H4 (cell line): ENCODE data around the gene FOXN3. TPM values are rescaled to one million over a fixed set of nuclear protein-coding genes. Genes with fewer than 3 reads are reported as not detected.

ENCODE experiments used
- DNase-seq: peaks from one replicate; pipeline ENCODE4 v3.0.0-alpha.2; 2015; ENCODE audit warnings: low spot score
- total RNA-seq: library from RNA; depleted of rRNA; stranded (reverse); fragments of >200 nt; shearing (Covaris generic); gene quantifications from 2 replicates; pipeline ENCODE4 v1.2.3, GENCODE V29; 2014

FOXN3 gene
- total RNA-seq, 1 experiment from 2014 or later: 12.2 TPM

DNA sequence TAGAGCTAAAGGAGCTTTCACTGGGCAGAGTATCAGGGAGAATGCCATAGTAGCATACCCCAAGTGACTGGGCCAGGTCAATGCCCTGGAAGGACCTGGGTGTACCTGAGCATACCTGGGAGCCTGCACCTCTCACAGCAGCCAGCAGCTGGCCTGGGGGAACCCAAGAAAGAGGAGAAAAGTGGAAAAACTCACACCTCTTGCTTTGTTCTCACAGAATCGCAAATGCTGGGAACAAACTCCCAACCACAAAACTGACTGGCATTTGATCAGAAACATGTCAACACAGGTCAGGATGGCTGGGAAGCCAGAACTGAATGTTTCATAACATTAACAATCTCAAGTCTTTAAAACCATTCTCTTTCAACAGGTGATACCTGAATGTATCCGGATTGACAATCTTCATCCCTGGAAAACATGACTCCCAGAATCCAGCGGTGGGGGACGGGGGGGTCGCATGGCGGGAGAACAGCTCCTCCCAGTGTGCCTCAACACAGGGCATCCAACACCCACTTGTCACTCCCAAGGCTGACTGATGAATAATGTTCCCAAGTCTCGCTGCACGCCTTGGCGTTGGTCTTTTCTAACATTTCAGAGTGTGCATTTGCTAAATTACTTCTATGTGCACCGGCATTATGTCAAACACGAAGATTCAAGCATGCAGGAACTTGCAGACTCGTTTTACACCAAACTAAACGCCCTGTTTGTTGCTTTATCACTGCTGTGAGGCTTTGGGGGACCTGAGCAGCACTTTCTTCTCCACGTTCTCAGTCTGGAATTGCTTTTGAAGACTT lies 7.9 kb downstream of the FOXN3 start:
- DNase-seq: no peak

DNA sequence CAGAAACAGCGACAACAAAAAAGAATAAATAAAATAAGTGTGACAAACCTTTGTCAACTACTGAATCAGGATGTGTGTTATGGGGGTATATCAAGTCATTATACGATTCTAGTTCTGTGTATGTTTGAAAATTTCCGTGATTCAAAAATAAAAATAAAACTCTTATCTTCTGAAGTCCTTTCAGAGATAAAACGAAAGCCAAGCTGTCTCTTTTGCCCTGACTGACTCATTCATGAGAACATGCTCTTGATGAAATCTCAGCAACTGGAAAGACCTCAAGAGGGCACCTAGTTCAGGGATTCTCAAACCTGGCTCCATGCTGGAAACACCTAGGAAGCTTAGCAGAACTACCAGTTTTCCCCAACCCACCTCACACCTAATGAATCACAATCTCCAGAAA lies 9.2 kb downstream of the FOXN3 start:
- DNase-seq: no peak

DNA sequence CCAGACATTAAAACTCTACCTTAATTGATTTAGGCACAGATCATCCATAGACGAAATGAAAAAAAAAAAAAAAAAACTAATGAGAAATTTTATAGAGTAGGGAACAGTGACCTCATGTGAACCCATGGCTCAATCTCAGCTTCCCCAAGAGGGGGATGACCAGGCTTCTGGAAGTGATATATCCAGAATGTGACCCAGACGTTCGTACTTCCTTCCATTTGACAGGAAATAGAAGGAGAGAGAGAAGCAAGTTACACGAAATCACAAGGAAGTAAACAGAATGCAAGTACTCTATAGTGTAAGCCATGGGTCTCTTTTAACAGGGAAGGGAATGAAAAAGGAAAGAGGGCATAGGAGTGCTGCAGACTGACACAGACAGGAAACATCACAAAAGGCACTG lies 10.1 kb downstream of the FOXN3 start:
- DNase-seq: no peak

DNA sequence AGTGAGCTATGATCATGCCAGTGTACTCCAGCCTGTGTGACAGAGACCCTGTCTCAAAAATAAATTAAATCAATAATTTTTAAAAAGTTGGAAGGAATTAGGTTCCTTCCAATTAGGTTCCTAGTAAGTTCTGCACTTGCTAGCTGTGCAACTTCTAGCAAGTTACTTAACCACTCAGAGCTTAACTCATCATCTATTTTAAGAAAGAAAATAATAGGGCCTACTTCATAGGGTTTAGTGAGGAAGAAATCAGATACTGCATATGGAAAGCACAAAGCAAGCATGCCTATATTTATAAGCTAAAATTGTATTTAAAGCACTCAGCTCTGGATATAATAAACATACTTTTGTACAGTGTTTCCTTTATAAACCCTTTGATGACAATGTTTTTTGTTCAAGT lies 10.7 kb downstream of the FOXN3 start:
- no peak for DNase-seq

DNA sequence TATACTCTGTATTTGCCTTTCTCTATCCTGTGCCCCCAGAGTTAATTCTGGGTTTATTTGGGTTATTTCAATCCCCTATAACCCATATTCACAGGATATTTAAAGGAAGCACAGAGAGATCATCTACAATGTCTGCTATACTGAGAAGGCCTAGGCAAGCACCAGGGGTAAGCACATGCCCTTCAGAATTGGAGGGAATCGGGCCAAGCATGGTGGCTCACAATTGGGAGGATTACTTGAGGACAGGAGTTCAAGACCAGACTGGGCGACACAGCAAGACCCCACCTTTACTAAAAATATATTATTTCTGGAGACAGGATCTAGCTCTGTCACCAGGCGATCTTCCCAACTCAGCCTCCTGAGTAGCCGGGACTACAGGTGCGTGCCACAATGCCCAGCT lies 11.3 kb downstream of the FOXN3 start:
- no peak for DNase-seq

DNA sequence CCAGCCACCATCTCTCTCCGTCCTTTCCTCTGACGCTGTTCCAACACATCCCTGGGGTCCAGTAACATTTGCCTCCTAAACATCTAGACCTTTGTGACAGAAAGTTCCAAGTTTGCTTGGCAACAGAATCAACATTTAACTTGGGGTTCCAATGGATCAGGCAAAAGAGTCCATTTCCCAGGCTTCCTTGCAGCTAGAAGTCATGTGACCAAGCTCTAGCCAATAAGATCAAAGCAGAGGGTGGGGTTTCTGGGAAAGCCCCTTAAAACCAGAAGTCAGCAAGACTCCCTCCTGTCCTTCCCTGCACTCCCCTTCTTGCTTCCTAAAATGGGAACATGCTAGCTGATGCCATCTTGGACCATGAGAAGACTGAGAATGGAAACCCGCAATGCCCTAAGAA lies 14.7 kb downstream of the FOXN3 start:
- no peak for DNase-seq

DNA sequence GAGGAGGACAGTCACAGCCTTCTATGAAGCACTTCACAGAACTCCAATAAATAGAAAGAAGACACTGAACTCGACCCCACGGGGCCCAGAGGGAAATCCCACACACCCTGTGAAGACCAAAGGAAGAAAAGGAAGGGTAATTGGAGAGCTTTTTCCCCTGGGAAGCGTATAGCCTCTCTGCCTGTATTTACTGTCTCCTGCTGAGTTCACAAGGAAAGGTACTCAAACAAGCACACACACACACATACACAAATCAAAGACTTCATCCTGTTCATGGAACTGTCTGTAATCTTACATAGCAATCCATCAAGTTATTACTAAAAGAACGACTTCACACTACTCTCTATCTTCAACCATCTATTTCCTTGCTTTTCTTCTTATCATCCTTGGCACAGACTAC lies 15.3 kb downstream of the FOXN3 start:
- no peak for DNase-seq

DNA sequence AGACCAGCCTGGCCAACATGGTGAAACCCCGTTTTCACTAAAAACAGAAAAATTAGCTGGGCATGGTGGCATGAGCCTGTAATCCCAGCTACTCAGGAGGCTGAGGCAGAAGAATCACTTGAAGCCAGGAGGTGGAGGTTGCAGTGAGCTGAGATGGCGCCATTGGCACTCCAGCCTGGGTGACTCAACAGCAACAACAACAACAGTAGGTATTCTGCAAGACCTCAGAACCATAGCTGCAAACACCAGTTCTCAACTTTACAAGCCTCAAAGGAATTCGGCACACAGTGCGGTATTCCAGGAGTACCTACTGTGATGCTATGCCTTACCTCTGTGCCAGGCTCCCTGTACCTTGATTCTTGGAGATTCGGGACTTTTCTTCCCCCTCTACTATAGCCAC lies 15.8 kb downstream of the FOXN3 start:
- no peak for DNase-seq

DNA sequence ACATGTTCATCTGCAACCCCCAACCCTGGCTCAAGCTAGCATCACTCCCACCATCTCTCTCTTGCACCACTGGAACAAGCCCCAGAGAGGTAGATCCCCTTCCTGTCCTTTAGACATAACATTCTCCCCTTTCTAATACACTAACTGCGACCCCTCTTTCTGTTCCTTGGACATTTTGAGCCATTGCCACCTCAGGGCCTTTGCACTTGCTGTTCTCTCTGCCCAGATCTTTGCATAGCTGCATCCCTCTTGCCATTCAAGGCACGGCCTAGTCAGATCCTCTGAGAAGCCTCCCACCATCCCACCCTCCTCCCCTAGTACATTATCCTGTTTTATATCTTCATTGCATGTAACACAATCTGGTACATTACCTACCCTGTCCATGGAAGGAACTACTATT lies 16.5 kb downstream of the FOXN3 start:
- no peak for DNase-seq

DNA sequence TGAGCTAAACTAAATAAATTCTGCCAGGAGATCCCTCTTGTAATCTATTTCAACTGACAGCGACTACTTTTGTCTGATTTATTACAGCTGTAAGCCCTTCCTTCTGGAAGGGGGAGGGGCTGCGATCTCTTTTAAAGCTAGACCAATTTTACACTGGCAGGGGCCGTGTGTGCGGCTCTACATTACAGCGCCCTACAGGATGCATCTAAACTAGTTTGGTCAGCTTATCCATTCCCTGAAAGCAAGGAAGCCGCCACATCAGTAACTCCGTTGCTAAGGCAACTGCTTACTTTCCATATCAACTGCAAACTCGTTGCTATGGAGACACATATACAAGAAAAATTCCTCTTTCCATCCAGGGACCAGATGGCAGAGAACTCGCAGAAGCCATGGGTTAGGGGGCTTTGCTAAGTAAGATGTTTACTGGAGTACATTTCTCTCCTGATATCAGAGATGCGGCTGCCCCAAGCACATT lies 17.4 kb downstream of the FOXN3 start:
- DNase-seq: no peak

DNA sequence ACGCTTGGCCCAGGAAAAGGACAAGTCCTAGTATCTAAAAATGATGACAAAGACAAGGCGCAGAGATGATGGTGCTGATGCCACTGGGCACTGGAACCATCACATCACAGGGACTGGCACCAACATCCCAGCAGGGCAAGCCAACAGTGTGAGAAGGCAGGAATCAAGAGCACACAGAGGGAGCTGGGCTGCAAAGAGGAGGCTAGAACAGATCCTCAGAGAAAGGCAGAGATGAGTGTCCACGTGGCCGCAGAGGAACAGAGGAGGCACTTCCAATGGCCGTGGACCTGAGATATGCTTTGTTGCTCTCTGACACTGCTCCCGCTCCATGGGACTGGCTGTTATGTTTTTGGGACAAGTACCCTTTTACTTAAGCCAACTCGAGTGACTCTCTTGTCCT lies 17.9 kb downstream of the FOXN3 start:
- DNase-seq: no peak

DNA sequence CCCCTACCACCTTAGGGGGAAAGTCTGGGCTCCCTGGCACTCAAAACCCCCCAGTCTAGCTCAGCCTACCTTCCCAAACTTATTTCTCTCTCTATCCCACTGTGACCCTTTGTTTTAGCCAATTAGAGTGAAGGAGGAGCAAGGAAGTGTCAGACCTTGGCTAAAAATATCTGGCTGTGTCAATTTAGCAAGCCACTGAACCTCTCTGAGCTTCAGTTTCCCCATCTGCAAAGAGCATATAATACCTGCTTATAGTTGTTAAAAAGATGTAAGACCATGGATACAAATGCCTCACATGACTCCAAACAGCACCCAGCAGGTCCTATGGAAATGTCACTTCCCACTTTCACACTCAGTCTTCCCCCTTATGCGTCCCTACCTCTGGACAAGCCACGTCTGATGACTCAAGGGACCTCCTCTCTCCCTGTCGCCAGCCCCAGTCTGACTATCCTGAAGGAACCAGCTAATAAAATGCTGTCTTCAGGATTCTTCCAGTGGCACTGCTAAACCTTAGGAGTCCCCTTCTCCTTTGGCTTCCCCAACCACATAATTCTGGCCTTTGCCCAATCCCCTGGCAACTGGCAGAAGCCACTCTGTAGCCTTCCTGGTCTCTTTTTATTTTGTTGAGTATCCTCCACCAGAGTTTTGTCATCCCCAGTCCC lies 19.3 kb downstream of the FOXN3 start:
- no peak for DNase-seq

DNA sequence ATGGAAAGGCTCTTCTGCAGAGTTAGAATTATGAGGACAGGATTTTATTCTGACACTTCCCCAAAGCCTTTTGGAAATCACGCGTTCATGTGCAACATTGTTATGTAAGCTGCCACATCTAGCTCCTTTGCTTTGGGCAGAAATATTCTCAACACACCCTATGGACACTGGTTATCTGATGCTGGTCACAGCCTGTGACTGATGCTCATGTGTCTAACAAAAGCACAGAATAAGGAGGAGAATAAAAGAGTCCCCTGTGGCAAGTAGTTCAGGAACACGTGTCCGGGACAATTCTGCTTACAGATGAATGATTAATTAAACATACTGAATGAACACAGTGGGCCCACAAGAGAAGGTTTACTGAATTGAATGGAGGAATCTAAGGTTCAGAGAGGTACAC lies 22.1 kb downstream of the FOXN3 start:
- DNase-seq: no peak

DNA sequence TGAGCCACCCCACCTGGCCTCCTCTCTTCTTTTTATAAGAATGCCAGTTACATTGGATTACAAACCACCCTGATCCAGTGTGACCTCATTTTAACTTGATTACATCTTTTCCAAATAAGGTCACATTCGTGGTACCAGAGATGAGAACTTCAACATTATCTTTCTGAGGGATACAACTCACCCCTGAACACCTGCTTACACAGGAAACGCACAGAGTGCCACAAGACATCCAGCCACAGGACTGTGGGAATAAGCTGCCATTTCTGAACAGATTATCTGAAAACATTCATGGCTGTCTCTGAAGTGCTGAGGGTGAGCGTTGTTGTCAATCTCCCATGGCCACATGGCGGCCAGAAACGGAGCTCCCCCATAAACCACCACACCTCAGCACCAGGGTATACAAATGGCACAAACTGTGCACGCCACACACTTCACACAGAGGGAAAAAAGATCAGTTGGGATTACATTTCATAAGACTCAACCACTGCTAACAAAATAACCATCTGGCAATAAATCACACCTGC lies 23.7 kb downstream of the FOXN3 start:
- no peak for DNase-seq

DNA sequence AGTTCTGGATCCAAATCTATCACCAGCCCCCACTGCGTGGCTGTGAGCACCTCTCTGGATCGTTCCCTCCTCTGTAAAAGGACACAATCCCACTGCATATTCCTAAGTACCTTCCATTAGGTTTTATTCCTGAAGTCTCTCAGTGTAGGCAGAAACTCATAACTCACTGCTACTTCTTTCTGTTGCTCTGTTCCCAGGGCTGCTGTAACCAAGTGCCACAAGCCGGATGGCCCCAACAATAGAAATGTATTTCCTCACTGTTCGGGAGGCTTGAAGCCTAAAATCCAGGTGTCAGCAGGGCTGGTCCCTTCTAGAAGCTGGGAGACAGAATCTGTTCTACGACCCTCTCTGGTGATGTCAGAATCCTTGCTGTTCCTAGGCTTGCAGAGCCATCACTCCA lies 24.9 kb downstream of the FOXN3 start:
- no peak for DNase-seq

DNA sequence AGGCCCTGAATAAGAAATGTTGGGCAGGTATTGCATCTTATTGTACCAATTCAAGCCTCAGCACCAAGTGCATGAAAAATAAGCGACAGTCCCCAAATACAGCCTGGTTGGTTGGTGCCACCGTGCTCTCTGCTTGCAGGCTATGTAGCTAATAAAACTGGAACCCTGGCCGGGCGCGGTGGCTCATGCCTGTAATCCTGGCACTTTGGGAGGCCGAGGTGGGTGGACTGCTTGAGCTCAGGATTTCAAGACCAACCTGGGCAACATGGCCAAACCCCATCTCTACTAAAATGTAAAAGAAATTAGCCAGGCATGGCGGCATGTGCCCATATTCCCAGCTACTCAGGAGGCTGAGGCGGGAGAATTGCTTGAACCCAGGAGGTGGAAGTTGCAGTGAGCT lies 25.5 kb downstream of the FOXN3 start:
- no peak for DNase-seq

DNA sequence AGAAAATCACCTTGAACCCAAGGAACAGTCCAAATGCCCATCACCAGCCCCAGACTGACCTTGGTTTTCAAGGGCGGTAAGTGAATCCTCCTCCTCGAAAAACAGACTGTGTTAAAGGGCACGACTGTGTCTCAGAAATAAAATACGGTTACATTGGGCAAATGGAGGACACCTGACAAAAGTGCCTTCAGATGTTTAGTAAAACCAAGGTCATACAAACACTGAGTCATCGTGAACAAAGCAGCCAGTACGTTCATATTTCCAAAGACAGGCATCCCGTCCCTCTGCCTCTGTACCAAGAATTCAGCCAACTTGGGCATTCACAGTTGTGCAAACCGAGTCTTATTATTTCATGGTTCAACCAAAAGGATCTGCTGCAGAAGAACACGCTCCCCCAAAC lies 25.9 kb downstream of the FOXN3 start:
- no peak for DNase-seq

DNA sequence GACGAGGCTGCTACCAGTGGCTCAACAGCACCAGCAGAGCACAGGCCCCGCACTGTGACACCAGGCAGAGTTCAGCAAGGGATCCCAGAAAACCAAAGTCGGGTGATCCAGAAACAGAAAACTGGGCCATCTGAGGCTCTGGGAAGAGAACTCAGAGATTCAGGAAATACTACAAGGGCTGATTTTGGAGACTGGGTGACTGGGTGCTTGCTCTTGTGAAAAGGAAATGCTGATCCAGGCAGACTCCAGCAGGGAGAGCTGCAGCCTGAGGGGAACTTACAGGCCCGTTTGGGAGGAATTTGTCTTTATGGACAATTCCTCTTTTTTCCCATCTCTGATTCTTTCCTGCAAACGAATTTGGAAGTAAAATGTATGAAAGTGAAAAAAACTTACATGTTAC lies 28.2 kb downstream of the FOXN3 start:
- no peak for DNase-seq

DNA sequence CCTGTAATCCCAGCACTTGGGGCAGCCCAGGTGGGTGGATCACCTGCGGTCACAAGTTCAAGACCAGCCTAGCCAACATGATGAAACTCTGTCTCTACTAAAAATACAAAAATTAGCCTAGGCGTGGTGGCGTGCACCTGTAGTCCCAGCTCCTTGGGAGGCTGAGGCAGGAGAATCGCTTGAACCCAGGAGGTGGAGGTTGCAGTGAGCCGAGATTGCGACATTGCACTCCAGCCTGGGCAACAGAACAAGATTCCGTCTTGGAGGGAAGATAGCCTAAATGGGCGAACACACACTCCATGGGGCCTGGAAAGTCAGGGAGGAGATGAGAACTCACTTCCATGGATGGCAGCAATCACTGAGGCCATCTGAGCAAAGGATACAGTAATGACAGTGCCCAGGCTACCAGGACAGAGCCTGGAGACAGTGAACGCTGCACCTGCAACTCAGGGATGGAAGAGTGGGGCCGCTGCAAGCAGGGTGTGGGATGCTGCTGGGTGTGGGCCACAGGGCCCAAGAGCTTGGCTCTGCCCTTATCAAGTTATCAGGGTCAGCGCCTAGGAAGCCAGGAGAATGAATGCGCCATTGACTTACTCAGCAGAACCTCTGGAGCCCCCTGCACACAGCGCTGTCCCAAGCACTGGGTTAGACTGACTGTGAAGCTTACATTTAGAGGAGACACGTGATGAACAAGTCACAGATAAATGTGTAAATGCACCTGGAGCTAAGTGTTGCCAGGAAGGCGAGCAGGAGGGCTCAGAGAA lies 28.9 kb downstream of the FOXN3 start:
- DNase-seq: no peak

DNA sequence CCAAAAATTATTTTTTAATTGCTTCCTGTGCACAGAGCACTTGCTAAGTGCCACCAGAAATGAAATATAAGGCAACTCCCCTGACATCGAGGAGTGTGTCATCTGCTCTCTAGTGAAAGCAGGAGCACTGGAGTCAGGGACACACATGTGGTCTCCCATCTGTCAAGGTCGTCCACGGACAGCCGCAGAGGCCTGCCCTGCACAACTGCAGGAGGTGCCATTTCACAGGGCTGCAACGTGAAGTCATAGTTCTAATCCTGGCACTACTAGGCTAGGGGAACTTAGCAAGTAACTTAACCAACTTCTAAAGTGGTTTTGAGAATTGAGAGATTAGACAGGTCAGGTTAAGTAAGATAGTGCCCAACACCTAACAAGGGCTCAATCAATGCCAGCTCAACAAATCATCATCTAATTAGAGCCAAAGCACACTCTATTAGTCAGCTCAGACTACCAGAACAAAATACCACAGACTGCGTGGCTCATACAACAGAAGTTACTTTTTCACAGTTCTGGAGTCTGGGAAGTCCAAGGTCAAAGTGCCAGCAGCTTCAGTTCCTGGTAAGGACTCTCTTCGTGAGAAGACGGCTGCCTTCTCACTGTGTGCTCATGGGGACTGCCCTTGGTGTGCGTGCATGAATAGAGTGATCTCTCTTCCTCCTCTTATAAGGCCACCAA lies 30.7 kb downstream of the FOXN3 start:
- no peak for DNase-seq

DNA sequence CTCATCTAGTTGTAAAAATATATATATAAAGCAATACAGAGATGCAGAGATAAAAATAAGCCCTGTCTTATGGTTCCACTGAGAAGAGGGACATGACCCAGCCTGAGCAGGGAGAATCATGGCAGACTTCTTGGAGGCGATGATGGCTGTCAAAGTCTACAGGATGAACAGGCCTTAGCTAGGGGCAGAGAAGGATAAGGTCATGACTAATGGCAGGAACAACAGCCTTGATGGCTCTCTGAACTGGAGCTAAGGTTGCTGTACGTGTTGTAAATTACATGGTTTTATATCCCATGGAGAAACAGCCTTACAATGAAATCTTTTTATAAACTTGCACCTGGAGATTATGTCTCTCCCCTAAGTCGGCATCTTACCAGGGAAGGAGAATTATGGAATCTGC lies 32.4 kb downstream of the FOXN3 start:
- no peak for DNase-seq

DNA sequence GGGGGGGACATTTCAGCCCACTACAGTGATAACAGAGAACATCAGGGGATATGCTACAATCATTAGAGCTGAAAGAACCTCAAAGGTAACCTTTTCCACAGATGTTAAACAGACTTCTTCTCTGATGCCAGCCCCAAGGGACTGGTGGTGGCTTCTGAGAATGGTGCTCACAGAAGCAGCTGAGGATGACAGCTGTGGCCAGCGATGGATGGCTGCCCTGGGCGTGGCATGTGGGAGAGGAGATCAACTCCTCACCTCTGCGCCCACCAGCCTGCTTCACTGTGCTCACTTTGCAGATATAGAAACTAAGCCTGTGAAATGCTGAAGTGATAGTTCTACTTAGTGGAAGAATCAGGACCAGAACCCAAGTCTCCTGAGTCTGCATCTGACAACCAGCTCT lies 33.0 kb downstream of the FOXN3 start:
- DNase-seq: no peak
